Measurements from ENCODE around the gene AKR1E2.

- TF ChIP-seq EZH2 (IDR thresholded peaks at IDR 0.05; ENCODE audit: borderline replicate concordance, low read depth, low read length, poor library complexity, severe bottlenecking), result no peak
- no peak for TF ChIP-seq CTCF (conservative IDR thresholded peaks at IDR 0.05; ENCODE audit: low read depth, low read length)
These were observed 42.3 kb downstream of the AKR1E2 start for GRCh38 chr10:4868357-4868657.
